CD4-positive, alpha-beta memory T cell (primary cell): ENCODE data around the gene PTPRJ. TPM values are rescaled to one million over a fixed set of nuclear protein-coding genes. Genes with fewer than 3 reads are reported as not detected.
A peak's percentile ranks its signal among the peaks of the same experiment; 100 is the strongest.

Experiments used
- CTCF ChIA-PET: fragments of 350-600 bp; sonication (Branson Sonifier 250); formaldehyde crosslinking; loops from one replicate; lab custom pipeline; 2021; ENCODE audit warnings: inconsistent platforms; ENCODE audit not compliant: partially characterized antibody; lab: Charles Lee
- POLR2A ChIA-PET: fragments of 350-600 bp; sonication (Branson Sonifier 250); formaldehyde crosslinking; loops from one replicate; lab custom pipeline; 2021; ENCODE audit not compliant: partially characterized antibody; lab: Charles Lee
- DNase-seq, 5 donors: peaks; one replicate each; pipeline versions ENCODE4 v3.0.0 to v3.0.0-alpha.2; 2020 to 2022; ENCODE audit warnings: mixed read lengths in 1 of 5
- H3K27ac ChIP-seq: one replicate; pipeline ENCODE4 v1.7.0; 2013; ENCODE audit warnings: low read depth, low read length
- H3K27me3 ChIP-seq: 2 replicates; pipeline ENCODE4 v1.7.0; 2013; ENCODE audit warnings: mild to moderate bottlenecking, low read length, moderate library complexity; ENCODE audit not compliant: insufficient read depth
- H3K36me3 ChIP-seq: 2 replicates; pipeline ENCODE4 v1.7.0; 2013; ENCODE audit warnings: mild to moderate bottlenecking, low read length, moderate library complexity; ENCODE audit not compliant: insufficient read depth
- H3K4me1 ChIP-seq: 2 replicates; pipeline ENCODE4 v1.7.0; 2013; ENCODE audit warnings: mild to moderate bottlenecking, low read length, moderate library complexity; ENCODE audit not compliant: insufficient read depth
- H3K4me3 ChIP-seq, 2 donors: one replicate each; pipeline ENCODE4 v1.7.0; 2013; ENCODE audit warnings: low read length in 2 of 2, mild to moderate bottlenecking in 1 of 2
- H3K9me3 ChIP-seq, 2 donors: one replicate each; pipeline ENCODE4 v1.7.0; 2013; ENCODE audit warnings: low read length in 2 of 2, control low read depth in 1 of 2; ENCODE audit not compliant: control insufficient read depth in 1 of 2
- H3K27ac Mint-ChIP-seq, 7 donors: one replicate each; pipeline ENCODE4 v1.8.0; 2020 to 2021; ENCODE audit warnings: mixed read lengths in 7 of 7, mild to moderate bottlenecking in 6 of 7, inconsistent platforms in 3 of 7, moderate library complexity in 3 of 7
- H3K27me3 Mint-ChIP-seq, 2 donors: one replicate each; pipeline ENCODE4 v1.8.0; 2020 to 2021; ENCODE audit warnings: mixed read lengths in 2 of 2
- H3K36me3 Mint-ChIP-seq, 2 donors: one replicate each; pipeline ENCODE4 v1.8.0; 2020 to 2021; ENCODE audit warnings: mixed read lengths in 2 of 2, inconsistent platforms in 1 of 2, mild to moderate bottlenecking in 1 of 2
- H3K4me1 Mint-ChIP-seq, 4 donors: one replicate each; pipeline ENCODE4 v1.8.0; 2020 to 2021; ENCODE audit warnings: mixed read lengths in 4 of 4, mild to moderate bottlenecking in 1 of 4
- H3K4me3 Mint-ChIP-seq, 8 donors: one replicate each; pipeline ENCODE4 v1.8.0; 2020 to 2021; ENCODE audit warnings: mixed read lengths in 8 of 8, mild to moderate bottlenecking in 7 of 8, moderate library complexity in 6 of 8, inconsistent platforms in 3 of 8
- H3K9me3 Mint-ChIP-seq, 8 donors: one replicate each; pipeline ENCODE4 v1.8.0; 2020 to 2021; ENCODE audit warnings: mixed read lengths in 8 of 8, mild to moderate bottlenecking in 5 of 8, inconsistent platforms in 3 of 8, moderate library complexity in 1 of 8
- intact Hi-C: fragments of 100-400 bp; cut with micrococcal nuclease; formaldehyde crosslinking; loops from one replicate; pipeline ENCODE4 v1.15.1; 2023
- polyA plus RNA-seq, 2 donors: library from polyadenylated mRNA; unstranded; fragments of 300-500 nt; fragmentation: Illumina TruSeq; gene quantifications; one replicate each; pipeline ENCODE4 v1.2.3, GENCODE V29; 2021
- total RNA-seq, 2 experiments: library from RNA; stranded (reverse); gene quantifications; one replicate each; pipeline ENCODE4 v1.2.3, GENCODE V29; 2021

Gene PTPRJ
- total and polyA plus RNA-seq, 4 experiments from 2014 or later: 3.3 to 57.9 (median 37.2) TPM

DNA sequence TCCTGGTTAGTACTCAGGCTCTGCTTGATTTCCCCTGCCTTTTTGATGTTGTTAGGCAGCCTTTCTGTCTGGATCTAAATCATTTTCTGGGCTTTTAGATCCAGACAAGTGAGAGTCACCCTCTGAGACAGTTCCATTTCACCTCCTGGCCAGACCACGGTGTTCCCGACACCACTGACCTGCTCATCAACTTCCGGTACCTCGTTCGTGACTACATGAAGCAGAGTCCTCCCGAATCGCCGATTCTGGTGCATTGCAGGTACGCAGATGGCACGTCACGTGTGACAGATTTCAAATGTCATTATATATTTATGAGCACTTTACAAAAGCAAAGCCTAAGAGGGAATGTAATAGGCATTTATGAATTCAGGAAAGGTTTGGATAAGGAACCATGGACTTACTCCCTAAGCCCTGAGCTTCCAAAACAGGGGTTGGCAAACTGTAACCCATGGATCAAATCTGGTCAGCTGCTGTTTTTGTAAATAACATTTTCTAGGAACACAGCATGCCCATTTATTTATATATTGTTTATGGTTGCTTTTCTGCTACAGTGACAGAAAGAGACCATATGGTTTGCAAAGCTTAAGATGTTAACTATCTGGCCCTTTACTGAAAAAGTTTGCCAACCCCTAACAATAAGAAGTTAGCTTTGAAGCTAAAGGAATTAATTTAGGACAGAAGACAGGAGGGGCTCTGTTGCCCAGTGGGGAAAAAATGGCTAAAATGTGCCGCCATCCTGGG lies 183.2 kb downstream of the PTPRJ start:
- intact Hi-C loops: no loop called here
- POLR2A ChIA-PET: no interaction called here

DNA sequence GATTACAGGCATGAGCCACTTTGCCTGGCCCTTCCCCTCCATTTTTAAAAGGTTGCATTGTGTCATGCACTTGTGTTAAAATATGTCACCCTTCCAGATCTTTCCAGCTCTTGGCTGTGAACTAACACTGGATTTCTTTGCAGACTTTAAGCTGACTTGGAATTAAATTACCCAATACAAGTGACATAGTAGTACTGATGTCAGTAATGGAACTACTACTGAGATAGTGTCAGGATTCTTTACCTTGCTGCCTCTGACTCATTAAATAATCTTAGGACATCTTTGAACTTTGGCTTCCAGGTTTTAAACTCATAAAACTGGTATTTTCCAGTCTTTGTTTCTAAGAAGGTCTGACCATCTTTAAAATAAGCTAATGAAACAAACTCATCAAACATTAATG lies 184.5 kb downstream of the PTPRJ start:
- DNase-seq: no peak
- Mint-ChIP-seq H3K27ac (no peak overlapping the region), H3K36me3 (peaks cover 66 to 73% of the 10 kb centered on the region in 2 donors), H3K4me1 (peaks cover 0 to 7% (median 4%) of the 10 kb centered on the region in 4 donors), H3K9me3 (peaks cover 0 to 5% (median 0%) of the 10 kb centered on the region in 8 donors), H3K4me3 (no peak overlapping the region), H3K27me3 (no peaks in the 10 kb centered on the region)
- Histone ChIP-seq H3K4me1 (no peaks in the 10 kb centered on the region), H3K27ac (no peak overlapping the region), H3K9me3 (no peaks in the 10 kb centered on the region), H3K27me3 (no peaks in the 10 kb centered on the region), H3K4me3 (no peak overlapping the region), H3K36me3 (peaks cover 35% of the 10 kb centered on the region)
- intact Hi-C loops: no loop called here
- ChIA-PET POLR2A (no interaction called here), CTCF (no interaction called here)

More for the DNA sequence above, 183.2 kb downstream of the PTPRJ start:
- no peaks in the 10 kb centered on the region for H3K4me1 Mint-ChIP-seq
- H3K36me3 Mint-ChIP-seq: peaks cover 72 to 74% of the 10 kb centered on the region in 2 donors
- Histone ChIP-seq H3K4me3 (no peak overlapping the region), H3K4me1 (no peaks in the 10 kb centered on the region), H3K27me3 (no peaks in the 10 kb centered on the region), H3K36me3 (peaks cover 39% of the 10 kb centered on the region), H3K27ac (no peak overlapping the region), H3K9me3 (no peaks in the 10 kb centered on the region)
- CTCF ChIA-PET: interaction anchor here (4.6 kb wide), 1 partner anchor 9 kb away, joined by 16 read pairs; no protein-coding TSS in a partner anchor
- peaks cover 0 to 5% (median 0%) of the 10 kb centered on the region in 8 donors for H3K9me3 Mint-ChIP-seq
- DNase-seq: no peak
- no peaks in the 10 kb centered on the region for H3K27me3 Mint-ChIP-seq
- no peak overlapping the region for H3K4me3 Mint-ChIP-seq
- H3K27ac Mint-ChIP-seq: peak overlapping the region in 5 of 7 donors; percentile 10 to 78 (median 52)

- peaks cover 3% of the 10 kb centered on the region for H3K4me1 ChIP-seq
- no peak for DNase-seq
- H3K4me3 ChIP-seq: no peak overlapping the region
- no peak overlapping the region for H3K27ac ChIP-seq
- Mint-ChIP-seq H3K27me3 (no peaks in the 10 kb centered on the region), H3K27ac (no peak overlapping the region), H3K9me3 (peaks cover 0 to 5% (median 0%) of the 10 kb centered on the region in 8 donors), H3K36me3 (peaks cover 61 to 67% of the 10 kb centered on the region in 2 donors), H3K4me1 (peaks cover 0 to 13% (median 7%) of the 10 kb centered on the region in 4 donors), H3K4me3 (no peak overlapping the region)
- H3K27me3 ChIP-seq: no peaks in the 10 kb centered on the region
- CTCF ChIA-PET: no interaction called here
- H3K36me3 ChIP-seq: peaks cover 31% of the 10 kb centered on the region
- no peaks in the 10 kb centered on the region for H3K9me3 ChIP-seq
- intact Hi-C loops: no loop called here
- POLR2A ChIA-PET: no interaction called here
Observed at GRCh38 chr11:48165426-48165825, 185.1 kb downstream of the PTPRJ start.

DNA sequence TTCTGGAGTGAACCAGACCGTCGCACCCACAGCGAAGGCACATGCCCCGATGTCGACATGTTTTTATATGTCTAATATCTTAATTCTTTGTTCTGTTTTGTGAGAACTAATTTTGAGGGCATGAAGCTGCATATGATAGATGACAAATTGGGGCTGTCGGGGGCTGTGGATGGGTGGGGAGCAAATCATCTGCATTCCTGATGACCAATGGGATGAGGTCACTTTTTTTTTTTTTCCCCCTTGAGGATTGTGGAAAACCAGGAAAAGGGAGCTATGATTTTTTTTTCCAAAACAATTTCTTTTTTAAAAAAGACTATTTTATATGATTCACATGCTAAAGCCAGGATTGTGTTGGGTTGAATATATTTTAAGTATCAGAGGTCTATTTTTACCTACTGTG lies 187.0 kb downstream of the PTPRJ start:
- H3K4me3 ChIP-seq: no peak overlapping the region
- peaks cover 30% of the 10 kb centered on the region for H3K36me3 ChIP-seq
- no peak overlapping the region for H3K27ac ChIP-seq
- CTCF ChIA-PET: no interaction called here
- peaks cover 7 to 30% (median 19%) of the 10 kb centered on the region in 4 donors for H3K4me1 Mint-ChIP-seq
- no peaks in the 10 kb centered on the region for H3K9me3 ChIP-seq
- intact Hi-C loops: no loop called here
- H3K9me3 Mint-ChIP-seq: peaks cover 0 to 5% (median 0%) of the 10 kb centered on the region in 8 donors
- H3K4me1 ChIP-seq: peaks cover 12% of the 10 kb centered on the region
- H3K27ac Mint-ChIP-seq: no peak overlapping the region
- no peaks in the 10 kb centered on the region for H3K27me3 ChIP-seq
- DNase-seq: no peak
- POLR2A ChIA-PET: interaction anchor here (0.6 kb wide), 1 partner anchor 36 kb away, joined by 4 read pairs; no protein-coding TSS in a partner anchor
- H3K4me3 Mint-ChIP-seq: no peak overlapping the region
- H3K36me3 Mint-ChIP-seq: peaks cover 57 to 58% of the 10 kb centered on the region in 2 donors
- H3K27me3 Mint-ChIP-seq: no peaks in the 10 kb centered on the region

- POLR2A ChIA-PET: no interaction called here
- intact Hi-C loops: no loop called here
Observed at GRCh38 chr11:48168815-48169214, 188.5 kb downstream of the PTPRJ start.

DNA sequence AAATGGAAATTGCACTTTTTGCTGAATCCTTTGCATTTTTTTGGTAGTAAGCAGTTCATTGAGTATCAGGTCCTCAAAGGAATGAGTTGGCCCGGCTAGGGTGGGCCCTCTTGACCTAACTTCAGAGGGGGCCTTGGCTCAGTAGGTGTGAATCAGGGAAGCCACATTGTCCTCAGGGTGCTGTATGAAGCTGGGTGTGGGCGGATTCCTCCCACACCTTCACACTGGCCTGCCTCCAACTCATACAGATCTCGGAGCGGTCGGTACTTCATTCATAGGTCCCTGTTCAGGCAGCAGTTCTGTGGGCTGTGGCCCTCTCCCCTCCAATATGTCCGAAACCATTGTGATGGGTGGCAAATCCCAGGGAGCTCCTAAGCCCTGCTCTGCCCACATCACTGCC lies 188.9 kb downstream of the PTPRJ start:
- ChIA-PET POLR2A (no interaction called here), CTCF (no interaction called here)
- Mint-ChIP-seq H3K27ac (peak overlapping the region in 1 of 7 donors; percentile 42), H3K36me3 (peaks cover 40% of the 10 kb centered on the region in 2 donors), H3K4me1 (peaks cover 9 to 41% (median 26%) of the 10 kb centered on the region in 4 donors), H3K4me3 (no peak overlapping the region), H3K27me3 (no peaks in the 10 kb centered on the region), H3K9me3 (peaks cover 0 to 5% (median 0%) of the 10 kb centered on the region in 8 donors)
- no peak for DNase-seq
- H3K4me3 ChIP-seq: no peak overlapping the region
- intact Hi-C loops: no loop called here
- no peaks in the 10 kb centered on the region for H3K27me3 ChIP-seq
- H3K9me3 ChIP-seq: no peaks in the 10 kb centered on the region
- peaks cover 11% of the 10 kb centered on the region for H3K36me3 ChIP-seq
- H3K27ac ChIP-seq: no peak overlapping the region
- peaks cover 21% of the 10 kb centered on the region for H3K4me1 ChIP-seq

More at GRCh38 chr11:48168815-48169214, 188.5 kb downstream of the PTPRJ start:
- H3K4me1 ChIP-seq: peaks cover 21% of the 10 kb centered on the region
- Mint-ChIP-seq H3K27me3 (no peaks in the 10 kb centered on the region), H3K4me1 (peaks cover 9 to 41% (median 26%) of the 10 kb centered on the region in 4 donors), H3K4me3 (no peak overlapping the region), H3K36me3 (peaks cover 44 to 45% of the 10 kb centered on the region in 2 donors), H3K27ac (no peak overlapping the region), H3K9me3 (peaks cover 0 to 5% (median 0%) of the 10 kb centered on the region in 8 donors)
- CTCF ChIA-PET: no interaction called here
- H3K9me3 ChIP-seq: no peaks in the 10 kb centered on the region
- no peak for DNase-seq
- no peak overlapping the region for H3K4me3 ChIP-seq
- H3K36me3 ChIP-seq: peaks cover 16% of the 10 kb centered on the region
- no peaks in the 10 kb centered on the region for H3K27me3 ChIP-seq
- H3K27ac ChIP-seq: no peak overlapping the region

- H3K36me3 ChIP-seq: peaks cover 8% of the 10 kb centered on the region
- Mint-ChIP-seq H3K27ac (peak overlapping the region in 3 of 7 donors; percentile 31 to 70 (median 32)), H3K27me3 (no peaks in the 10 kb centered on the region), H3K4me3 (no peak overlapping the region), H3K9me3 (peaks cover 0 to 5% (median 0%) of the 10 kb centered on the region in 8 donors), H3K4me1 (peaks cover 9 to 41% (median 26%) of the 10 kb centered on the region in 4 donors), H3K36me3 (peaks cover 36 to 38% of the 10 kb centered on the region in 2 donors)
- no peaks in the 10 kb centered on the region for H3K9me3 ChIP-seq
- ChIA-PET POLR2A (no interaction called here), CTCF (no interaction called here)
- H3K4me3 ChIP-seq: no peak overlapping the region
- H3K27me3 ChIP-seq: no peaks in the 10 kb centered on the region
- DNase-seq: no peak
- no peak overlapping the region for H3K27ac ChIP-seq
- intact Hi-C loops: no loop called here
- peaks cover 21% of the 10 kb centered on the region for H3K4me1 ChIP-seq
Observed at GRCh38 chr11:48169717-48170116, 189.4 kb downstream of the PTPRJ start.
